CD4-positive, alpha-beta T cell treated with Interleukin-15 for 4 hours (primary cell): ENCODE measurements around the gene KCTD15.

Source experiments
- DNase-seq: peaks from one replicate; pipeline ENCODE4 v3.0.0-alpha.2; 2020; ENCODE audit warnings: low spot score

KCTD15 gene

GRCh38 chr19:33796164-33796875 is at the start of gene KCTD15:
KCTD15 (plus strand) TSS chr19:33796870; CDS start chr19:33800455, 3,585 bp downstream.
- no peak for DNase-seq

- no peak for DNase-seq
These were observed 49.4 kb upstream of the KCTD15 start for GRCh38 chr19:33747273-33747672.

GRCh38 chr19:33748231-33748630 is 48.4 kb upstream of the KCTD15 start:
- no peak for DNase-seq

- DNase-seq, result no peak
These were observed 47.7 kb upstream of the KCTD15 start for GRCh38 chr19:33749016-33749415.

GRCh38 chr19:33749619-33750175 is 47.0 kb upstream of the KCTD15 start:
- no peak for DNase-seq

- no peak for DNase-seq
These were observed 45.9 kb upstream of the KCTD15 start for GRCh38 chr19:33750587-33751435.

GRCh38 chr19:33751436-33751770 is 45.3 kb upstream of the KCTD15 start:
- DNase-seq, result no peak

GRCh38 chr19:33752018-33752800 is 44.5 kb upstream of the KCTD15 start:
- DNase-seq, result no peak

- no peak for DNase-seq
These were observed 43.7 kb upstream of the KCTD15 start for GRCh38 chr19:33752945-33753344.

GRCh38 chr19:33754361-33754760 is 42.3 kb upstream of the KCTD15 start:
- DNase-seq, result no peak

- DNase-seq, result no peak
These were observed 41.3 kb upstream of the KCTD15 start for GRCh38 chr19:33755099-33756035.

GRCh38 chr19:33756177-33756576 is 40.5 kb upstream of the KCTD15 start:
- no peak for DNase-seq

- no peak for DNase-seq
These were observed 38.1 kb upstream of the KCTD15 start for GRCh38 chr19:33758541-33759013.

GRCh38 chr19:33759356-33759755 is 37.3 kb upstream of the KCTD15 start:
- DNase-seq, result no peak

- no peak for DNase-seq
These were observed 32.9 kb upstream of the KCTD15 start for GRCh38 chr19:33763633-33764371.

- DNase-seq, result no peak
These were observed 30.0 kb upstream of the KCTD15 start for GRCh38 chr19:33766623-33767022.

- DNase-seq, result no peak
These were observed 28.7 kb upstream of the KCTD15 start for GRCh38 chr19:33767898-33768413.

GRCh38 chr19:33769208-33769607 is 27.5 kb upstream of the KCTD15 start:
- no peak for DNase-seq

- no peak for DNase-seq
These were observed 26.6 kb upstream of the KCTD15 start for GRCh38 chr19:33770107-33770506.
